ENCODE data around the gene PSPC1. TPM values are rescaled to one million over a fixed set of nuclear protein-coding genes. Genes with fewer than 3 reads are reported as not detected.

Gene PSPC1
- total and polyA plus RNA-seq, 2 of the 13 experiments (the other 11 are each of a cell fraction or from before 2014, with no cell fraction given): 33.5 to 94.0 TPM

GRCh38 chr13:19772306-19772705 is 10.4 kb downstream of the PSPC1 start:
- BruUV-seq (replicated peaks): no TSS peak
- peaks cover 24% of the 10 kb centered on the region for H4K20me1 ChIP-seq (ENCODE audit: insufficient read depth, low read length)
- TF ChIP-seq MLXIP (CRISPR knock-in tag; IDR thresholded peaks at IDR 0.05; ENCODE audit: borderline replicate concordance): no peak
- no peak for TF ChIP-seq BCLAF1 (IDR thresholded peaks at IDR 0.05)
- TF ChIP-seq ZNF17 (CRISPR knock-in tag; IDR thresholded peaks at IDR 0.05): no peak
- TF ChIP-seq PPARG (CRISPR knock-in tag; conservative IDR thresholded peaks at IDR 0.05): no peak
- TF ChIP-seq RBFOX2 (IDR thresholded peaks at IDR 0.05; ENCODE audit: low read depth, low read length): 0 out of 2 replicates have a peak, but pooled peaks have one; percentile 24
- intact Hi-C loops (cut with micrococcal nuclease; ENCODE audit: unreplicated experiment) (no loop called here), in situ Hi-C loops (cut with HindIII; ENCODE audit: extremely low pct_ligation_motif_present, low pct_unique_long_range_greater_than_20kb) (no loop called here)
- no peak overlapping the region for H2AFZ ChIP-seq (ENCODE audit: low read length)
- peaks cover 84% of the 10 kb centered on the region for H3K79me2 ChIP-seq (ENCODE audit: insufficient read depth, low read length)
- H3K4me2 ChIP-seq (ENCODE audit: low read depth, low read length): no peak overlapping the region
- ATAC-seq: no peak
- FAIRE-seq: no peak
- ChIA-PET CTCF (ENCODE audit: low intra/inter-chr PET ratio, low total read pairs) (no interaction called here), POLR2A (interaction anchor here (0.7 kb wide), 1 partner anchor 19 kb away, joined by 3 read pairs; no protein-coding TSS in a partner anchor)
- H3K9ac ChIP-seq (ENCODE audit: insufficient read depth, low read depth, low read length): no peak overlapping the region
- no peaks in the 10 kb centered on the region for H3K27me3 ChIP-seq (ENCODE audit: control insufficient read depth in 1 of 2, insufficient read depth in 2 of 2, low read length in 2 of 2)
- H3K36me3 ChIP-seq (replicated peaks in 1 of 2; ENCODE audit: control insufficient read depth in 1 of 2, insufficient read depth in 2 of 2, low read length in 2 of 2): peaks cover 6 to 49% of the 10 kb centered on the region in 2 experiments; a peak in 3 of 5 replicates
- peaks cover 24% of the 10 kb centered on the region for H3K4me1 ChIP-seq (ENCODE audit: insufficient read depth, low read length)
- H3K4me3 ChIP-seq (replicated peaks in 1 of 3; ENCODE audit: insufficient read depth in 1 of 3, low read depth in 2 of 3, low read length in 3 of 3): no peak overlapping the region
- DNase-seq (ENCODE audit: low spot score): no peak
- 98% methylated on average over 6 of the region's 6 CpGs for WGBS (ENCODE audit: low lambda C conversion rate)
- no peaks in the 10 kb centered on the region for H3K9me3 ChIP-seq (ENCODE audit: low read length)
- no peak overlapping the region for H3K27ac ChIP-seq (ENCODE audit: extremely low read length, insufficient read depth, low read length)
